HUES48 (cell line): ENCODE measurements around the gene GSE1.
"Not testable (repeated sequence)": the region's sequence is repeated elsewhere in the genome, so short reads cannot be mapped to it uniquely, and the experiment has no call there.

Source experiments
- H3K27ac ChIP-seq: one replicate; pipeline ENCODE4 v1.7.0; 2013; ENCODE audit warnings: low read depth, low read length, inconsistent platforms
- H3K27me3 ChIP-seq: 2 replicates; pipeline ENCODE4 v1.6.1; 2013; ENCODE audit warnings: mild to moderate bottlenecking, low read length; ENCODE audit not compliant: control insufficient read depth, insufficient read depth
- H3K36me3 ChIP-seq: 2 replicates; pipeline ENCODE4 v1.6.1; 2013; ENCODE audit warnings: low read length; ENCODE audit not compliant: control insufficient read depth, insufficient read depth
- H3K4me1 ChIP-seq: 2 replicates; pipeline ENCODE4 v1.6.1; 2013; ENCODE audit warnings: mild to moderate bottlenecking, low read length; ENCODE audit not compliant: control insufficient read depth, insufficient read depth
- H3K4me3 ChIP-seq: 2 replicates; pipeline ENCODE4 v1.5.1; 2013; ENCODE audit warnings: mild to moderate bottlenecking, low read depth, low read length
- H3K9ac ChIP-seq: 2 replicates; pipeline ENCODE4 v1.6.1; 2013; ENCODE audit warnings: mild to moderate bottlenecking, low read depth, low read length, moderate library complexity
- H3K9me3 ChIP-seq: 2 replicates; pipeline ENCODE4 v1.6.1; 2013; ENCODE audit warnings: low read length; ENCODE audit not compliant: control insufficient read depth, insufficient read depth

GSE1 gene

DNA sequence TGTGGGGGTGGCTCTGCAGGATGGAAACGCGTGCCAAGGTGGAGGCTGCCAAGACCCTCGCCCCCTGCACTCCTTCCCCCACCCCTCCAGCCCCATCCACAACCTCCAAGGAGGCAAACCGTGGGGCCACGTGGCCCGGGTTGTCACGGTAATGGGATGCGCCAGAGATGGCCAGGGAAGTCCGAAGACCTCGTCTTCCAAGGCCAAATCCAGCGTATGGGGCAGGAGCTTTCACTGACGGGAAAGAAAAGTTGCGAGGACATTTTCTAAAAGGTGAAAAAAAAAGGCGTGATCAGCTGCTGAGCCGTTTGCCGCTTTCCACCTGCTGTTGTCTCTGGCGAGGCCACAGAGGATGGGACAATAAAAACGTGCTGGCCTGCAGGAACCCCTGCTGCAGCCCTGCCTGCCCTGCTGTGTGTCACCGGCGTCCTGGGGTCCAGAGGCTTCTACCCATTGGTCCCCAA, 28.3 kb upstream of the GSE1 start:
- H3K4me3 ChIP-seq = no peak overlapping the region
- peak overlapping the region; percentile 6 for H3K27ac ChIP-seq
- H3K9me3 ChIP-seq = no peaks in the 10 kb centered on the region
- peaks cover 10% of the 10 kb centered on the region; the same call in 1 of the 2 replicates for H3K27me3 ChIP-seq
- no peaks in the 10 kb centered on the region for H3K36me3 ChIP-seq
- peaks cover 87% of the 10 kb centered on the region for H3K4me1 ChIP-seq
- H3K9ac ChIP-seq = no peak overlapping the region

DNA sequence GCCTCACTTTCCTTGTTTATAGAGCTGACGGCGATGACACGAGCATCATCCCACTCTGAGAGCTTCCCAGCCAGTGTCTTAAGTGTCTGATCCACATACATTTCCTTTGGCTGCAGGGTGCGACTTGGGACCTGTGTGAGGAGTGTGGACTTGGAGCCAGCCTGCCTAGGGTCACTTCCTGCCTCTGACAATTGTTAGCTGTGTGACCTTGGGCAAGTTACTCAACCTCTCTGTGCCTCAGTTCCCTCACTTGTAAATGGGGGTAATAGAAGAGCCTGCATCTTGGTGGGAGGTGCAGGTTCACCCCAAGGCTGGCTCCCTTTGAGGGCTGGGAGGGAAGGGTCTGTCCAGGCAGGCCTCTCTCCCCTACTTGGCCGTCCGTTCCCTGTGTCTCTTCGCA, 27.4 kb upstream of the GSE1 start:
- Histone ChIP-seq H3K9ac (no peak overlapping the region), H3K36me3 (no peaks in the 10 kb centered on the region), H3K27me3 (peaks cover 3% of the 10 kb centered on the region; the same call in 1 of the 2 replicates), H3K9me3 (no peaks in the 10 kb centered on the region), H3K4me3 (no peak overlapping the region), H3K27ac (no peak overlapping the region), H3K4me1 (peaks cover 78% of the 10 kb centered on the region)

DNA sequence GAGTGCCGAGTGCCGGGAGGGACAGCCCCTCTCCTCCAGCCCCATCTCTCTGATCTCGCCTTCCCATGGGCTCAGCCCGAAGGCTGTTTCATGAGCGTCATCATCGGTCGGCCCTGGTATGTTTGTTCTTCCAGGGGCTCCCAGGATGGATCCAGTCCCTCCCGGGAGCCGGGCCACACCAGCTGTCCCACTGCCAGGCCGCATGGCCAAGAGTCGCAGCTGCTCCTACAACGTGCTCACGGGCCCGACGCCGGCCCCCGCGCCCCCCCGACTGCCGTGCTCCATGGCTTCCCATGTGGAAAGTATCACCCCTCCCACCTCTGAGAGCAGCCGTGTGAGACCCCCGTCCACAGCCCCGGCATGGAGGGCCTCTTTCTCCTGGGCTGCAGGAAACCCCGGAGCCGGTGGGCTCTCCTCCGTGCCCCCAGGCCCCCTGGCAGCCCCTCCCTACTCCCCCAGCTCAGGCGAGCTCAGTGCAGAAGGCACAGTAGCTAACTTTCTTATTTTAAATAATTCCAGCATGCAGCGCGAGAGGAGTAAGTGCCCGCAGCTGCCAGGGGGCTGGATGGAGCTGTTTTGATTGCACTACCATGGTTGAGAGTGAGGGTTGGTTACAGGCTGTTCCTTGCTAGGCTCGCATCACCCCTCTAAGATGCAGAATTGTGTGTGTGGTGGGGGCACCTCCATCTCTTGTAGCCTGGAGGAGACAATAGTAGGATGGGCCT, 26.6 kb upstream of the GSE1 start:
- Histone ChIP-seq H3K36me3 (no peaks in the 10 kb centered on the region), H3K9me3 (no peaks in the 10 kb centered on the region), H3K4me1 (peaks cover 71% of the 10 kb centered on the region), H3K4me3 (no peak overlapping the region), H3K27ac (no peak overlapping the region), H3K27me3 (peaks cover 3% of the 10 kb centered on the region; the same call in 1 of the 2 replicates), H3K9ac (no peak overlapping the region)

DNA sequence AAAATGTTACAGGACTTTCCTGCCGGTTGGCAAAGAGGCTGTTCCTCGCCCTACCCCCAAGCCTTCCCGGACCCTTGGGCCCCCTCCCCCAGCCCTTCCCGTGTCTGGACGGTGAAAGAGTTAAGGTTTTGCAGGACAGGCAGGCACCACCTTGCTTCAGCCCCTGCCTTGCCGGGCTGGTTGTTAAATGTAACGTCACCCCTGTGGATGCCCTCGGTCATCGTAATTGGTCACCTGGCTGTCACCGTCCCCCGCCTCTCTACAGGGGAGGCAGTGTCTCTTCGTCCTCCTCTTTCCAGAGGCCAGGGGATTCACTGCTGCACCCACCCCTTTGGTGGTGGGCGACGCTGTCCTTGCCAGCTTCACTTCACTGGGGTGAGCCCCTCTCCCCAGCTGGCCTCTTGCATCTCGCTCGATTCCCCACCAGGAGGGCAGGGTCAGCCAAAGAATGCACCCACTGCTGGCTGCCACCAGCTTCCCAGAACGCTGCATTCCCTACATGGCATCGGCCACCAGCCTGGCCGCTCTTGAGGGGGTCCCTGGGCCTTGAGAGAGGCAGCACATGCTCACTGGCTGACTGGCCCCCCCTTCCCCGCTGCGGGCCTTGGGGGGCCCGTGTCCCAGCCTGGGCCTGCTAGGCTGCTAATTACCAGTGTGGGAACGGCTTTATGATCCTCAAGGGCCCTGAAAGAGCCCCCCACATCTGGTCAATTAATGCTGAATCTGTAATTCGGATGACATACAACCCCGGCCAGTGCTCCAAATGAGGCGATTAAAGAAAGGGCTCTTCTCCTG, 25.2 kb upstream of the GSE1 start:
- Histone ChIP-seq H3K4me3 (no peak overlapping the region), H3K4me1 (peaks cover 57% of the 10 kb centered on the region), H3K9me3 (no peaks in the 10 kb centered on the region), H3K27me3 (peaks cover 3% of the 10 kb centered on the region; the same call in 1 of the 2 replicates), H3K9ac (no peak overlapping the region), H3K36me3 (no peaks in the 10 kb centered on the region), H3K27ac (peak overlapping the region; percentile 7)

DNA sequence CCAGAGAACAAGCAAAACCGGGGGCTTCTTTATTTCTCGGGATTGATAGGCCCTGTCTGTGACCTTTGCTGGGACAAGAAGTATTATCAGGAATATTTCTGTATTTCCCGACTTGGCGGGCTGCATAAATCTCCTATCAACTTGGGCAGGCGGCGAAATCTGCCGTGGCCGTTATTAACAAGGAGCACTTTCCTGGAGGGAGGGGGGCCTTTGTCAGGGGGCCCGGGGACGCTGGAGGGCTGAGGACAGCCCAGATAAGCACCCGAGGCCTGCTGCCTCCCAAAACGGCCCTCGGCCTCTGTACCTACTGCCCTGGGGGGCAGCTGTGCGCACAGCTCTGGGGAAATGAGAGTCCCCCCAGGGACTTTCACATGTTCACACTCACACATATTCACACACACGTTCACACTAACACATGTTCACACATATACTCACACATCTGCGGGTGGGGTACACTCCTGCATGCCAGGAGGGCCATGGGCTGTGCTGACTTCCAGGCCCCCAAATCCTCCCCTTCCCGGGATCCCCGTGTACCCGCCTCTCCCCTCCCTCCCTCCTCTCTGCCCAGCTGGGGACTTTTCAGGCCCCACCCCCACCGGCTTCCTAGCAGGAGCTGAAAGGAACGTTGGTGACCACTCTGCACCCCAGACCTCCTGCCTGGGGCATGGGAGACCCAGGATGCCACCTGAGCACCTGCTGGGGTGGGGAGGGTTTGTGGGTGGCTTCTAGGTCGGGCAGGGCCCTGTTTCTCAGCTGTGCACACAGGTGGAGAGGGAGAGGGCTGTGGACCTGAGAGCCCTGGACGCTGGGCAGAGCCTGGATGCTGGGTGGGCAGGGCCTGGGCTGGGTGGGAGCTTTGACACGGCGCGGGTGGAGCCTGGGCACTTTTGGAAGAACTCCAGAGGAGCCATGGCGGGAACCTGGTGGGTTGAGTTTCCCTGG, 24.3 kb upstream of the GSE1 start:
- H3K27me3 ChIP-seq = peaks cover 3% of the 10 kb centered on the region; the same call in 1 of the 2 replicates
- no peaks in the 10 kb centered on the region for H3K36me3 ChIP-seq
- H3K9ac ChIP-seq = no peak overlapping the region
- H3K4me3 ChIP-seq = no peak overlapping the region
- H3K27ac ChIP-seq = no peak overlapping the region
- H3K4me1 ChIP-seq = peaks cover 48% of the 10 kb centered on the region
- no peaks in the 10 kb centered on the region for H3K9me3 ChIP-seq

DNA sequence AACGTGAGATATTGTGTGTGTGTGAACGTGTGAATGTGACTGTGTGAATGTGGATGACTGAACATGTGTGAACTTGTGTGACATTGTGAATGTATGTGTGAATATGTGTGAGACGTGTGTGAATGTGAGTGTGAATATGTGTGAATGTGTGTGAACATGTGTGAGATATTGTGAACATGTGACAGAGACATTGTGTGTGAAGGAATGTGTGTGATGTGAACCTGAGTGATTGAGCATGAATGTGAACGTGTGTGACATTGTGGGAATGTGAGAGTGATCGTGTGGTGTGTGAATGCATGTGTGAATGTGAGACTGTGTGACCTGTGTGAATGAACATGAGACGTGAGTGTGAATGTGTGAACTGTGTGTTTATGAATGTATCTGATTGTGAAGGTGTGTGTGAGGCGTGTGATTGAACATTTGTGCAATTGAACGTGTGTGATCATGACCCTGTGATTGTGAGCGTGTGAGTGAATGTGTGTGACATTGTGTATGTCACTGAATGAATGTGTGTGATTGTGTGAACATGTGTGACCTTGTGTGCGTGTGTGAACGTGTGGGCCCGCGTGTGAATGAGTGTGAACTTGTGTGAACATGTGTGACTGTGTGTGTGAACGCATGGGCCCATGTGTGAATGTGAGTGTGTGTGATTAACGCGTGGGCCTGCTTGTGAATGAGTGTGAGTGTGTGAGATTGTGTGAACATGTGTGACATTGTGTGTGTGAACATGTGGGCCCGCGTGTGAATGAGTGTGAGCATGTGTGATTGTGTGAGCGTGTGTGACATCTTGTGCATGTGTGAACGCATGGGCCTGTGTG, 23.2 kb upstream of the GSE1 start:
- Histone ChIP-seq H3K9me3 (no peaks in the 10 kb centered on the region), H3K4me1 (peaks cover 38% of the 10 kb centered on the region), H3K36me3 (no peaks in the 10 kb centered on the region), H3K4me3 (no peak overlapping the region), H3K27me3 (no peaks in the 10 kb centered on the region), H3K27ac (no peak overlapping the region), H3K9ac (no peak overlapping the region)

DNA sequence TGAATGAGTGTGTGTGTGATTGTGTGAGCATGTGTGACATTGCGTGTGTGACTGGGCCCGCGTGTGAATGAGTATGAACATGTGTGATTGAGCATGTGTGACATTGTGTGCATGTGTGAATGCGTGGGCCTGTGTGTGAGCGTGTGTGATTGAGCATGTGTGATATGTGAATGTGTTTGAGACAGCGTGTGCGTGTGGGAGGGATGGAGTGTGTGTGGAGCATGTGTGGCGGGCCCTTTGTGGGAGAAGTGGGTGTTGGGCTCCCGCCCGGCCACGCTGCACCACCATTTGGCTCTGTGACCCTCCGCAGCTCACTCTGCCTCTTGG, 22.7 kb upstream of the GSE1 start:
- H3K36me3 ChIP-seq = no peaks in the 10 kb centered on the region
- no peak overlapping the region for H3K9ac ChIP-seq
- peaks cover 32% of the 10 kb centered on the region for H3K4me1 ChIP-seq

DNA sequence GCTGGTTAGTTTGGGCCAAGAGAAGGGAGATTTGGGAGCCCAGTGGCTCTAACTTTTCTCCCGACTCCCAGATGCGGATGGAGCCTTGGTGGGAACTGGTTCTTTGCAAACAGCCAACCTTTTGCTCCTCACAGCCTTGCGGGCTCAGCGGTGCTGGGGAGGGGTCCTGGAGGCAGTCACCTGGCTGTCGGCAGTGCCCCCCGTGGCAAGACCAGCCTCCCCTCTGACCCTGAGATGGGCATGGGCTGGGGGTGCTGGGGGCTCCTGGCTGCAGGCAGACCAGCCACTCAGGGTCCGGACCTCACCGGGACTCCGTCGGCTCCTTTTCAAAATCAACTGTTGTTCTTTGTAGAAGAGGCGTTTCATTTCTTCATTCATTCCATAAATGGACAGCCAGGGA, 21.7 kb upstream of the GSE1 start:
- Histone ChIP-seq H3K4me3 (no peak overlapping the region), H3K9ac (no peak overlapping the region), H3K27me3 (no peaks in the 10 kb centered on the region), H3K36me3 (no peaks in the 10 kb centered on the region), H3K27ac (no peak overlapping the region), H3K4me1 (peaks cover 24% of the 10 kb centered on the region), H3K9me3 (no peaks in the 10 kb centered on the region)

More for the DNA sequence above, 22.7 kb upstream of the GSE1 start:
- Histone ChIP-seq H3K4me3 (no peak overlapping the region), H3K27ac (no peak overlapping the region), H3K27me3 (no peaks in the 10 kb centered on the region), H3K9me3 (no peaks in the 10 kb centered on the region)

DNA sequence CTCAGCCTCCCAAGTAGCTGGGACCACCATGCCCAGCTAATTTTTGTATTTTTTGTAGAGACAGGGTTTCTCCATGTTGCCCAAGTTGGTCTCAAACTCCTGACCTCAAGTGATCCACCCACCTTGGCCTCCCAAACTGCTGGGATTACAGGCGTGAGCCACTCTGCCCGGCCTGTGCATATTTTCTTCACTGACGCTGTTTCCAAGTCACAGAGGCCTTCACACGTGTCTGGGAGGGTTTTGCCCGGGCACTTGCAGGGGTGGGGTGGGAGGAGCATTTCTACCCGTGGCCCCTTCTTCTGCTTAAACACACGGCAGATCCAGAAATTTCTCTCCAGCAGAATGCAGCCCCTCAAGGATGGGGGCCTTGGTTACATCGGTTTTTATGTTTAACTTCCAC, 20.8 kb upstream of the GSE1 start:
- not testable (repeated sequence) for H3K36me3 ChIP-seq, H3K9me3 ChIP-seq, H3K27me3 ChIP-seq, H3K4me3 ChIP-seq, H3K27ac ChIP-seq, H3K9ac ChIP-seq
- H3K4me1 ChIP-seq = peaks cover 18% of the 10 kb centered on the region
